ENCODE data around the gene ECT2L.

Gene ECT2L

GRCh38 chr6:138856654-138857053, 60.8 kb downstream of the ECT2L start:
- no peak for DNase-seq (ENCODE audit: low read depth in 1 of 2, low spot score in 1 of 2)

- no peak for DNase-seq (ENCODE audit: low read depth in 1 of 2, low spot score in 1 of 2)
These were observed 61.9 kb downstream of the ECT2L start for GRCh38 chr6:138857775-138858174.

GRCh38 chr6:138862456-138862855, 66.6 kb downstream of the ECT2L start:
- no peak for DNase-seq (ENCODE audit: low read depth in 1 of 2, low spot score in 1 of 2)

GRCh38 chr6:138863321-138863720, 67.4 kb downstream of the ECT2L start:
- DNase-seq (ENCODE audit: low read depth in 1 of 2, low spot score in 1 of 2), result no peak

DNA sequence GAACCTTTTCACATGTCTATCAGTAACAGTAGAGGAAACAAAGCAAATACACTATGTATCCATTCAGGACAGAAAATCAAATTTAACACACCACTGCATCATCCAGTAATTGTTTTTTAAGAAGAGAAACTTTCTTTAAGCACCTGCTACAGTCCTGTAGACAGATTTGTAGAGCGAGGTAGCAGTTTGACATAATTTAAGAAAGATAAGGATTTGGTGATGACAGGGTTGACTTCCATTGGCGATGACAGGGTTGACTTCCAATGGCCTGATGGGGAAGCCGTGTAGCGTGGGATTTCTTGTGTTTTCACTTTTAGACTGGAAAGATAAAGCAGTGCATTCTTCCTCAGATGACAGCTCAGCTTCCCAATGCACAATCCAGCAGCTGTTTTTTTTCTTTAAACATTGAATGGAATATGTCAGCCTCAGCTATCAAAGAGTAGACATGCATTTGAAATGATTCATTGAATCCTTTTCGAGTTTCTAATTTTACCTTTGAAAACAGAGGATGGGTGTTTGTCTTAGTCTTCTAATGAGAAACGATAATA, 68.5 kb downstream of the ECT2L start:
- DNase-seq (ENCODE audit: low read depth in 1 of 2, low spot score in 1 of 2), result no peak

- no peak for DNase-seq (ENCODE audit: low read depth in 1 of 2, low spot score in 1 of 2)
These were observed 69.7 kb downstream of the ECT2L start for GRCh38 chr6:138865480-138866109.

GRCh38 chr6:138868181-138868580, 72.3 kb downstream of the ECT2L start:
- no peak for DNase-seq (ENCODE audit: low read depth in 1 of 2, low spot score in 1 of 2)

GRCh38 chr6:138869398-138869797, 73.5 kb downstream of the ECT2L start:
- no peak for DNase-seq (ENCODE audit: low read depth in 1 of 2, low spot score in 1 of 2)

DNA sequence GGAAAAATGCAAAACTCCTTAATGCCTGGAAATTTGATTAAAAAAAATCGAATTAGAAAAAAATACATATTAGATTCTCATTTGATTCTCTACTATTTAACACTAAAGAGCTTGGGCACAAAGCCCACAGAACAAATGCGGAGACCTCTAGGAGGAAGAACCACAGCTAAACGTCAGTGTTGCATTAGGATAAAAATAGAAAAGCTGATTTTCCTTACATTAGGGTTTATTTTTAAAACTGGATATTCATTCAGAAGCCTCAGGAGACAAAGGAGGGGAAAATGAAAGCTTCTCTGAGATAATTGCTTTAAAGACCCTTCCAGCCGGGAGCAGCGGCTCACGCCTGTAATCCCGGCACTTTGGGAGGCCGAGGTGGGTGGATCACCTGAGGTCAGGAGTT, 77.3 kb downstream of the ECT2L start:
- no peak for DNase-seq (ENCODE audit: low read depth in 1 of 2, low spot score in 1 of 2)

- no peak for DNase-seq (ENCODE audit: low read depth in 1 of 2, low spot score in 1 of 2)
These were observed 86.6 kb downstream of the ECT2L start for GRCh38 chr6:138882369-138883017.

DNA sequence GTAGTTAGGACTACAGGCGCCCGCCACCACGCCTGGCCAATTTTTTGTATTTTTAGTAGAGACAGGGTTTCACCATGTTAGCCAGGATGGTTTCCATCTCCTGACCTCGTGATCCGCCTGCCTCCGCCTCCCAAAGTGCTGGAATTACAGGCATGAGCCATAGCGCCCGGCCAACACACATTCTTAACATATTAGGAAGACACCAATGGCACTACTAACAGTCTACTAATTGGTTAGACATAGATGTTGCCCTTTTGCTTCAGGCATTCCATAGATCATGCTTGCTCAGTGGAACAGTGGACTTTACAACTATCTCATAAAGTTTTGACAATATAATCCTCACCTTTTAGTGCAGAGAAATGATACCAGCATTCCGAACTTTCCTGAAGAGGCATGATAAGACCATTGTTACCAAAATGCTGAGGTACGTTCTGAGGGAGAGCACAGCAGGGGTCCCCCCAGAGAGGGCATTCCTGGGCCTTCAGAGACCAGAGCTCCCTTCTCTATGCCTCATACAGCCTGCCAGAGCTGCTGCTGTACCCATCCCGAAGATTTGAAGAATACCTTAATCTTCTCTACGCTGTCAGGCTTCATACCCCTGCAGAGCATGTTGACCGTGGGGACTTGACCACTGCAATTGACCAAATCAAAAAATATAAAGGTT, 89.4 kb downstream of the ECT2L start:
- DNase-seq (ENCODE audit: low read depth in 1 of 2, low spot score in 1 of 2), result no peak

DNA sequence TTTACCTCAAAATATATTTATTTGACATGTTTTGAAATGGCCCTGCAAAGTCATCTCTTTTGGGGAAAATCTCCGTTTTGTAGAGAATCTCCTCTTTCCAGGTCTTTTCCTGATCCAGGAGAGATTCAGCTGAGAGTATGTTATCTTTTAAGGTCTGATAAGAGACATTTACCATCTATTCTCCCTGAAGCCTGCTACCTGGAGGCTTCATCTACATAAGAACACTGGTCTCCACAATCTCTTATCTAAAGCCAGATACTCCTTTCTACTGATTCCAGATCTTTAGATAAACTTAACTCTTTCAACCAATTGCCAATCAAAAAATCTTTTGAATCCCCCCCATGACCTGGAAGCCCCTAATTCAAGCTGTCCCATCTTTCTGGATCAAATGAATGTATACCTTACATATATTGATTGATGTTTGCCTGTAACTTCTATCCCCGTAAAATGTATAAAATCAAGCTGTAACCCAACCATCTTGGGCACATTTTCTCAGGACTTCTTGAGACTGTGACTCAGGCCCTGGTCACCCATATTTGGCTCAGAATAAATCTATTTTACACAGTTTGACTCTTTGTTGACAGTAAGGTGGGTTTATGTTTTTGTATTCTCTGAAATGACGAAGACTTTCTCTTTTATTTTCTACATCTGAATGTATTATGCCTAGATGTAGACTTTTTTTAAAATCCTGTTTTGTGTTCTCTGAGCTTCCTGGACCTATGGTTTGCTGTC, 95.5 kb downstream of the ECT2L start:
- DNase-seq (ENCODE audit: low read depth in 1 of 2, low spot score in 1 of 2), result no peak

- no peak for DNase-seq (ENCODE audit: low read depth in 1 of 2, low spot score in 1 of 2)
These were observed 100.3 kb downstream of the ECT2L start for GRCh38 chr6:138896104-138896756.

GRCh38 chr6:138897031-138897430, 101.1 kb downstream of the ECT2L start:
- DNase-seq (ENCODE audit: low read depth in 1 of 2, low spot score in 1 of 2), result no peak

DNA sequence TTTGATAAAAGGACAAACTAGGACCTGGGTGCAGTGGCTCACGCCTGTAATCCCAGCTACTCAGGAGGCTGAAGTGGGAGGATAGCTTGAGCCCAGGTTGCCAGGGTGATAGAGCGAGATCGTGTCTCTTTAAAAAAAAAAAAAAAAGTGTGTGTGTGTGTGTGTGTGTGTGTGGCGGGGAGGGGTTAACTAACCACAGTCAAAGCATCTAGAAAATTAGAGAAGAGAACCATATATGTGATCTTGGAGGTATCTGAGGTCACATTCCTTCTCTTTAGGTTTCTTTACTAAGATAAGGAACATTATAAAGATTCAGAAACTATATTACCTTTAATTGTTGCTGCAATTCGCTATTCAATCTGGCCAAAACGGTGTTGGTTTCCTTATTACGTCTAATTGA, 111.3 kb downstream of the ECT2L start:
- no peak for DNase-seq (ENCODE audit: low read depth in 1 of 2, low spot score in 1 of 2)

- DNase-seq (ENCODE audit: low read depth in 1 of 2, low spot score in 1 of 2), result no peak
These were observed 113.6 kb downstream of the ECT2L start for GRCh38 chr6:138909511-138909910.

GRCh38 chr6:138909975-138910374, 114.1 kb downstream of the ECT2L start:
- DNase-seq (ENCODE audit: low read depth in 1 of 2, low spot score in 1 of 2), result no peak

DNA sequence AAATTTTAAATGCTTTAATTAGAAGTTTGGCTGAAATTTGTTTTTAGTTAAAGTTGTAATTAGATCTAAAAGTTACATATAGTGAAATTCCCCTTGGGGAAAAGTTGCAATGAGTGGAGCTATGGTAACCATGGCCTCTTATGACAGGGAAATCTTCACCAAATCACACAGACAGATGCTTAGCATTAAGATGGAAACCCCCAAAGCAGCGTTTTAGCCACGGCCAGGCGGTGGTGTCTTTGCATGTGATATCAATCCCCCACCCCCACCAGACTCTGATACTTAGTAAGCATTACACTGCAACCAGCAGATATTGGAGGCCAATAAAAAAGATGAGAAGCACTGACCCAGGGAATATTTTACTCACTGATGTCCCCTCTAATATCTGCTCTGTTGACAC, 116.4 kb downstream of the ECT2L start:
- no peak for DNase-seq (ENCODE audit: low read depth in 1 of 2, low spot score in 1 of 2)

- DNase-seq (ENCODE audit: low read depth in 1 of 2, low spot score in 1 of 2), result no peak
These were observed 118.8 kb downstream of the ECT2L start for GRCh38 chr6:138914701-138915100.

- DNase-seq (ENCODE audit: low read depth in 1 of 2, low spot score in 1 of 2), result no peak
These were observed 125.0 kb downstream of the ECT2L start for GRCh38 chr6:138920906-138921305.

- DNase-seq (ENCODE audit: low read depth in 1 of 2, low spot score in 1 of 2), result no peak
These were observed 127.7 kb downstream of the ECT2L start for GRCh38 chr6:138923561-138923960.

All from stimulated activated CD4-positive, alpha-beta T cell treated with anti-CD3 and anti-CD28 coated beads, Interleukin-15, amount 100 ng/mL, for 1 hour (primary cell).